Muscle layer of colon (tissue), 2 donors: ENCODE measurements around the gene PGGHG.
A peak's percentile ranks its signal among the peaks of the same experiment; 100 is the strongest.
"Not testable (repeated sequence)": the region's sequence is repeated elsewhere in the genome, so short reads cannot be mapped to it uniquely, and the experiment has no call there.

ENCODE experiments used
- H3K27ac ChIP-seq: one replicate; pipeline ENCODE4 v1.7.0; 2013; ENCODE audit warnings: low read depth, mild to moderate bottlenecking, low read length, moderate library complexity
- H3K27me3 ChIP-seq, 2 donors: one replicate each; pipeline ENCODE4 v1.7.0; 2013; ENCODE audit warnings: low read length in 2 of 2, mild to moderate bottlenecking in 2 of 2; ENCODE audit not compliant: insufficient read depth in 2 of 2, control insufficient read depth in 1 of 2
- H3K36me3 ChIP-seq: one replicate; pipeline ENCODE4 v1.7.0; 2013; ENCODE audit warnings: mild to moderate bottlenecking, low read length; ENCODE audit not compliant: insufficient read depth
- H3K4me1 ChIP-seq: one replicate; pipeline ENCODE4 v1.7.0; 2013; ENCODE audit warnings: mild to moderate bottlenecking, low read length; ENCODE audit not compliant: insufficient read depth
- H3K4me3 ChIP-seq, 2 donors: one replicate each; pipeline ENCODE4 v1.7.0; 2013; ENCODE audit warnings: low read length in 2 of 2, low read depth in 1 of 2, mild to moderate bottlenecking in 1 of 2, moderate library complexity in 1 of 2
- H3K9ac ChIP-seq: one replicate; pipeline ENCODE4 v1.7.0; 2013; ENCODE audit warnings: low read length
- H3K9me3 ChIP-seq: one replicate; pipeline ENCODE4 v1.7.0; 2013; ENCODE audit warnings: mild to moderate bottlenecking, low read length
- donor health status: abdominal sarcoma.
- donor health status: Adenocarcinoma of cecum.

Gene PGGHG

DNA sequence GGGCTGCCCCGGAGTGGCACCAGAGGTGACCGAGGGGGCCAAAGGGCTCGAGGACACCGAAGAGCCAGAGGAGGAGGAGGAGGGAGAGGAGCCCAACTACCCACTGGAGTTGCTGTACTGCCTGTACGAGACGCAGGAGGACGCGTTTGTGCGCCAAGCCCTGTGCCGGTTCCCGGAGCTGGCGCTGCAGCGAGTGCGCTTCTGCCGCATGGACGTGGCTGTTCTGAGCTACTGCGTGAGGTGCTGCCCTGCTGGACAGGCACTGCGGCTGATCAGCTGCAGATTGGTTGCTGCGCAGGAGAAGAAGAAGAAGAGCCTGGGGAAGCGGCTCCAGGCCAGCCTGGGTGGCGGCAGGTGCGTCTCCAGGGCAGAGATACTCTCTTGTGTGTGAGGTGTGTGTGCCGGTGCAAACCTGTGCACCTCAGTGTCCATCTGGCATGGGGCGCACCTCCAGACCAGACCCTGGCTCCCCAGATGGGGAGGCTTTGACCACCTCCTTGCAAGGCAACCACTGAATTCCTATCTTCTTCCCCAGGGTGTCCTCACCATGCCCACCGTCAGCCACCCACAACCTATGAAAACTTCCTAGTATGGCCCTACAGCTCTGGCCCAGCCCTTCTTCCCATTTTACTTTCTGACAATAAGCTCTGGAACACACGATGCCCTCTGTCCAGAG, 7.3 kb upstream of the PGGHG start:
- no peak overlapping the region for H3K9ac ChIP-seq
- no peaks in the 10 kb centered on the region for H3K4me1 ChIP-seq
- H3K36me3 ChIP-seq = no peaks in the 10 kb centered on the region
- no peak overlapping the region for H3K27ac ChIP-seq
- no peaks in the 10 kb centered on the region for H3K9me3 ChIP-seq
- peaks cover 24 to 72% of the 10 kb centered on the region in 2 donors for H3K27me3 ChIP-seq
- H3K4me3 ChIP-seq = no peak overlapping the region

GRCh38 chr11:282171-282570, 6.8 kb upstream of the PGGHG start:
- H3K9me3 ChIP-seq = no peaks in the 10 kb centered on the region
- no peak overlapping the region for H3K27ac ChIP-seq
- no peaks in the 10 kb centered on the region for H3K36me3 ChIP-seq
- peaks cover 24 to 74% of the 10 kb centered on the region in 2 donors for H3K27me3 ChIP-seq
- no peaks in the 10 kb centered on the region for H3K4me1 ChIP-seq
- no peak overlapping the region for H3K9ac ChIP-seq
- H3K4me3 ChIP-seq = no peak overlapping the region

GRCh38 chr11:282630-283360, 6.1 kb upstream of the PGGHG start:
- H3K9ac ChIP-seq = no peak overlapping the region
- H3K36me3 ChIP-seq = no peaks in the 10 kb centered on the region
- no peak overlapping the region for H3K4me3 ChIP-seq
- H3K27me3 ChIP-seq = peaks cover 24 to 75% of the 10 kb centered on the region in 2 donors
- peaks cover under 1% of the 10 kb centered on the region for H3K4me1 ChIP-seq
- H3K27ac ChIP-seq = no peak overlapping the region
- no peaks in the 10 kb centered on the region for H3K9me3 ChIP-seq

- Histone ChIP-seq H3K4me3 (no peak overlapping the region), H3K9me3 (no peaks in the 10 kb centered on the region), H3K4me1 (peaks cover 6% of the 10 kb centered on the region), H3K27ac (no peak overlapping the region), H3K36me3 (no peaks in the 10 kb centered on the region), H3K27me3 (peaks cover 23 to 75% of the 10 kb centered on the region in 2 donors), H3K9ac (no peak overlapping the region)
Observed at GRCh38 chr11:283405-284104, 5.4 kb upstream of the PGGHG start.

DNA sequence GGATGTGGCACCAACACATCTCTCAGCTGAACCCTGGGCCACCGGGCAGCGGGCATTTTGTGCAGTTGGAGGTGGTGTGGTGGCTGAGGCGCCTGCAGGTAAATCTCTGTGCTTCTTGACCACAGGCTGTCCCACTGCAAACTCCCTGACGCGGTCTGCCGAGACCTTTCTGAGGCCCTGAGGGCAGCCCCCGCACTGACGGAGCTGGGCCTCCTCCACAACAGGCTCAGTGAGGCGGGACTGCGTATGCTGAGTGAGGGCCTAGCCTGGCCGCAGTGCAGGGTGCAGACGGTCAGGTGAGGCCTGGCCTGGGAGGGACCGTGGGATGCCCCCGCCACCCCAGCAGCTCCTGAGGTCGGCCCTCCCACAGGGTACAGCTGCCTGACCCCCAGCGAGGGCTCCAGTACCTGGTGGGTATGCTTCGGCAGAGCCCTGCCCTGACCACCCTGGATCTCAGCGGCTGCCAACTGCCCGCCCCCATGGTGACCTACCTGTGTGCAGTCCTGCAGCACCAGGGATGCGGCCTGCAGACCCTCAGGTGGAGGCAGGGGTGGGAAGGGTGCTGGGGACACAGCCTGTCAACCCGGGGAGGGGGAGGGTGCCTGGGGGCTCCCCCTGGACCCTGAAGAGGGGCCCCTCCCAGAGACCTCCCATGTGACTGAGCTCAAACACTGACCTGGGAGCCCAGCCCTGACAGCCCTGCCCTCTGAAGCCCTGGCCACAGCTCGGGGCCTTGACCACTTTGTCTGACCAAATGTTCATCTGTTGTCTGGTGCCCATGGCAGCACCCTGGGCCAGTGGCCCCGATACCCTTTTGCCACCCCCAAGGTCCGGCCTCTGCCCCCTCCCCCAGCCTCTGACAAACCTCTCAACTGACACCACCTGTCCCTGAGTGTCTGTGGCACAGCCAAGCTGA, 4.6 kb upstream of the PGGHG start:
- H3K27ac ChIP-seq = no peak overlapping the region
- no peaks in the 10 kb centered on the region for H3K36me3 ChIP-seq
- no peaks in the 10 kb centered on the region for H3K9me3 ChIP-seq
- peaks cover 6% of the 10 kb centered on the region for H3K4me1 ChIP-seq
- peaks cover 17 to 67% of the 10 kb centered on the region in 2 donors for H3K27me3 ChIP-seq
- H3K4me3 ChIP-seq = no peak overlapping the region
- H3K9ac ChIP-seq = no peak overlapping the region

DNA sequence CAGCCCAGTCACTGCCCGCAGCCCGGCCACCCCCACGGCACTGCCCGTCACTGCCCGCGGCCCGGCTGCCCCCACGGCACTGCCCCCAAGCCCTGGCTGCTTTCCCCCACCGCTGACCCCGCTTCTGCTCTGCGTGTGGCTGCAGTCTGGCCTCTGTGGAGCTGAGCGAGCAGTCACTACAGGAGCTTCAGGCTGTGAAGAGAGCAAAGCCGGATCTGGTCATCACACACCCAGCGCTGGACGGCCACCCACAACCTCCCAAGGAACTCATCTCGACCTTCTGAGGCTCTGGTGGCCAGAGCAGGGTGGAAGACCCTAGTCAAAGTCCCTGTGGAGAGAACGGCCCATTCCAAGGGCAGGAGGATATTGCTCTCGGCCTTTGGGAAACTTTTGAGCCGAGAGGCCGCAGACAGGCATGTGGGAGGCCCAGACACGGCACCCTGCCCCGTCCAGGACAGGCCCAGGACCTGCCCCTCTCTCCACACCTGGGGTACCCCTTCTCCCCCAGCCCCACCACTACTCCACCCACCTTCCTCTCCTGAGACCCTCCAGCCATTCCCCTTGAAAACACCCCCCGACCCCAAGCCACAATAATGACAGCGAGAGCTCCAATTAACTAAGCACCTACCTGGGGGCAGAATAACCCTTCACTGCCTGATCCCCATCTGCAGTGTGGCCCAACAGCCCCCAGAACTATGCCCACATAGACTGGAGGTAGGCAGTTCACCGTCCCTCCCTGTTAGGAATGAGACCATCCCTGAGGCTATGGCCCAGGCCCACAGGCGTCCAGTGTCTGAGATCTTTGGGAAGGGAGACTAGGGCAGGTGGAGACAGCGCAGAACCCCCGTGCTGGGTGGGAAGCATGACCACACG, 3.7 kb upstream of the PGGHG start:
- Histone ChIP-seq H3K4me3 (no peak overlapping the region), H3K4me1 (peaks cover 6% of the 10 kb centered on the region), H3K9ac (no peak overlapping the region), H3K27me3 (peaks cover 17 to 58% of the 10 kb centered on the region in 2 donors), H3K9me3 (no peaks in the 10 kb centered on the region), H3K36me3 (no peaks in the 10 kb centered on the region), H3K27ac (no peak overlapping the region)

- Histone ChIP-seq H3K27me3 (peaks cover 14 to 52% of the 10 kb centered on the region in 2 donors), H3K9me3 (no peaks in the 10 kb centered on the region), H3K27ac (no peak overlapping the region), H3K4me1 (peaks cover 6% of the 10 kb centered on the region), H3K4me3 (no peak overlapping the region), H3K9ac (no peak overlapping the region), H3K36me3 (no peaks in the 10 kb centered on the region)
Observed at GRCh38 chr11:285894-286220, 3.1 kb upstream of the PGGHG start.

GRCh38 chr11:286977-287820, 1.7 kb upstream of the PGGHG start:
- peaks cover under 1 to 38% of the 10 kb centered on the region in 2 donors for H3K27me3 ChIP-seq
- H3K27ac ChIP-seq, H3K4me3 ChIP-seq, H3K9me3 ChIP-seq, H3K4me1 ChIP-seq, H3K9ac ChIP-seq, H3K36me3 ChIP-seq: not testable (repeated sequence)

- H3K9ac ChIP-seq = no peak overlapping the region
- no peaks in the 10 kb centered on the region for H3K9me3 ChIP-seq
- peaks cover 6% of the 10 kb centered on the region for H3K4me1 ChIP-seq
- no peak overlapping the region for H3K27ac ChIP-seq
- H3K36me3 ChIP-seq = no peaks in the 10 kb centered on the region
- peaks cover 0 to 31% of the 10 kb centered on the region in 2 donors for H3K27me3 ChIP-seq
- H3K4me3 ChIP-seq = peak overlapping the region; percentile 64 to 77
Observed at GRCh38 chr11:287821-288477, 977 bp upstream of the PGGHG start.
